ENCODE results near the gene OVAAL.

OVAAL gene

GRCh38 chr1:180558664-180559063, at the start of gene OVAAL:
OVAAL (plus strand) TSS chr1:180558964.
- ATAC-seq, result no peak

- ATAC-seq, result no peak
These were observed 47.9 kb upstream of the OVAAL start for GRCh38 chr1:180510882-180511281.

- no peak for ATAC-seq
These were observed 45.2 kb upstream of the OVAAL start for GRCh38 chr1:180513531-180513930.

- no peak for ATAC-seq
These were observed 43.4 kb upstream of the OVAAL start for GRCh38 chr1:180515364-180515763.

GRCh38 chr1:180515857-180516388, 42.8 kb upstream of the OVAAL start:
- ATAC-seq, result peak; percentile 86

- ATAC-seq, result no peak
These were observed 38.9 kb upstream of the OVAAL start for GRCh38 chr1:180519846-180520245.

GRCh38 chr1:180521474-180522212, 37.1 kb upstream of the OVAAL start:
- ATAC-seq, result no peak

GRCh38 chr1:180522213-180522515, 36.6 kb upstream of the OVAAL start:
- no peak for ATAC-seq

- ATAC-seq, result no peak
These were observed 34.4 kb upstream of the OVAAL start for GRCh38 chr1:180524160-180524914.

- no peak for ATAC-seq
These were observed 33.6 kb upstream of the OVAAL start for GRCh38 chr1:180524915-180525714.

GRCh38 chr1:180525715-180526039, 33.1 kb upstream of the OVAAL start:
- no peak for ATAC-seq

- ATAC-seq, result no peak
These were observed 31.6 kb upstream of the OVAAL start for GRCh38 chr1:180527101-180527669.

GRCh38 chr1:180528868-180529470, 29.8 kb upstream of the OVAAL start:
- ATAC-seq, result no peak

GRCh38 chr1:180530501-180530900, 28.3 kb upstream of the OVAAL start:
- no peak for ATAC-seq

GRCh38 chr1:180532854-180533253, 25.9 kb upstream of the OVAAL start:
- no peak for ATAC-seq

GRCh38 chr1:180533266-180533987, 25.3 kb upstream of the OVAAL start:
- peak; percentile 38 to 65 for ATAC-seq

GRCh38 chr1:180534214-180534613, 24.6 kb upstream of the OVAAL start:
- no peak for ATAC-seq

- no peak for ATAC-seq
These were observed 23.3 kb upstream of the OVAAL start for GRCh38 chr1:180535418-180535999.

- ATAC-seq, result no peak
These were observed 21.9 kb upstream of the OVAAL start for GRCh38 chr1:180536821-180537372.

GRCh38 chr1:180539136-180539535, 19.6 kb upstream of the OVAAL start:
- ATAC-seq, result no peak
